GM18867 (cell line): ENCODE measurements around the gene RLF.
"Not testable (repeated sequence)": the region's sequence is repeated elsewhere in the genome, so short reads cannot be mapped to it uniquely, and the experiment has no call there.

ENCODE experiments used
- ATAC-seq: cut with Tn5 transposase; IDR thresholded peaks from one replicate; pipeline ENCODE4 v1.9.1; 2021; ENCODE audit warnings: mild to moderate bottlenecking, moderate library complexity; ENCODE audit not compliant: unreplicated experiment

The RLF gene

DNA sequence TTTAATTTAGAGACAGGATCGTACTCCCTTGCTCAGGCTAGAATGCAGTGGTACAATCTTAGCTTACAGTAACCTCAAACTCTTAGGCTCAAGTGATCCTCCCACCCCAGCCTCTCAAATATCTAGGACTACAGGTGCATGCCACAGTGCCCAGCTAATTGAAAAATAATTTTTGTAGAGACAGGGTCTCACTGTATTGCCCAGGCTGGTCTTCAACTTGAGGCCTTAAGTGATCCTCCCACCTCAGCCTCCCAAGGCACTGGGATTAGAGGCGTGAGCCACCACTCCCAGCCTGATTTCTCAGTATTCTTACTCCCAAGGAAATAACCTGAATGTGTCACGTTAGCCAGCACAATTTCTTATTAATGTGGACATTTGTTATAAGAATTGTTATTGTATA, 9.8 kb downstream of the RLF start:
- no peak for ATAC-seq

DNA sequence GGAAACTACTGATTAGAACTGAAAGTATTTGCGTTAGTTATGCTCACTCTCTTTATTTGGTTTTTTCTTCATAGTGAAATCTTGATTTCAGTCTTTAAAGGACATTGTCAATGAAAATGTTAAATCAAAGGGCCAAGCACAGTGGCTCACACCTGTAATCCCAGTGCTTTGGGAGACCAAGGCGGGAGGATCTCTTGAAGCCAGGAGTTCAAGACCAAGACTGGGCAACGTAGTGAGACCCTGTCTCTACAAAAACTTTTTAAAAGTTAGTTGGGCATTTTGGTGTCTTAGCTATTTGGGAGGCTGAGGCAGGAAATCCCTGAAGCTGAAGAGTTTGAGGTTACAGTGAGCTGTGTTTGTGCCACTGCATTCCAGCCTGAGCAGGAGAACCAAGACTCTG, 13.6 kb downstream of the RLF start:
- ATAC-seq: no peak

DNA sequence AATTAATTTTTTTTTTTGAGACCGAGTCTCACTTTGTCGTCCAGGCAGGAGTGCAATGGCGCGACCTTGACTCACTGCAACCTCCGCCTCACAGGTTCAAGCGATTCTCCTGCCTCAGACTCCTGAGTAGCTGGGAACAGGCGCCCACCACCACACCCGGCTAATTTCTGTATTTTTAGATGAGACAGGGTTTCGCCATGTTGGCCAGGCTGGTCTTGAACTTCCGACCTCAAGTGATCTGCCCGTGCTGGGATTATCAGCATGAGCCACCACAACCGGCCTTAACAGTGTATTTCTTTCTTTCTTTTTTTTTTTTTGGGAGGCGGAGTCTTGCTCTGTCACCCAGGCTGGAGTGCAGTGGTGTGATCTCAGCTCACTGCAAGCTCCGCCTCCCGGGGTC, 15.8 kb downstream of the RLF start:
- not testable (repeated sequence) for ATAC-seq

DNA sequence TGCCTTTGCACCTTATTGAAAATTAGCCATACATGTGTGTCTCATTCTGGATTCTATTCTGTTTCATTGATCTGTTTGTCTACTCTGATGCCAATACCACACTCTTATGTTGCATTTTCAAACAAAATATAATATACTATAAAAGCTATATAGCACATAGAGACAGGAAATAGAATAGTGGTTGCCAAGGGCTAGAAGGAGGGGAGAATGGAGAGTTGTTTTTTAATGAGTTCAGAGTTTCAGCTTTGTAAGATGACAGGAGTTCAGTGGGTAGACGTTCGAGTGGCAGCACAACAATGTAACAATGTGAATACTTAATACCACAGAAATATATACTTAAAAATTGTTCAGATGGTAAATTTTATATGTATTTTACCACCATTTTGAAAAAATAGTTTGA, 17.0 kb downstream of the RLF start:
- ATAC-seq: no peak

DNA sequence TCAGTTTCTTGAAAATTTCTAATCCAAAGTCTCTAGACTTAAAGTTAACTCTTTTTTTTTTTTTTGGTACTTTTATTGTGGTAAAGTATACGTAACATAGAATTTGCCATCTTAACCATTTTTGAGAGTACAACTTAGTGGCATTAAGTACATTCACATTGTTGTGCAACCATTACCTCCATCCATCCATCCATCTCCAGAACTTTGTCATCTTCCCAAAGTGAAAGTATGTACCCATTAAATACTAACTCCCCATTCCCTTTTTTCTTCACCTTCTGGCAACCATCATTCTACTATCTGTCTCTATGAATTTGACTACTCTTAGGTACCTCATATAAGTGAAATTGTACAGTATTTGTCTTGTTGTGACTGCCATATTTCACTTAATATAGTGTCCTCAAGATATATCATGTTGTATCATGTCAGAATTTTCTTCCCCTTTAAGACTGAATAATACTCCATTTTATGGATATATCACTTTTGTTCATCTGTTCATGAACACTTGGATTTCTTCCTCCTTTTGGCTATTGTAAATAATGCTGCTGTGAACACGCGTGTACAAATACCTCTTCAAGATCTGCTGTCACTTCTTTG, 18.4 kb downstream of the RLF start:
- no peak for ATAC-seq

DNA sequence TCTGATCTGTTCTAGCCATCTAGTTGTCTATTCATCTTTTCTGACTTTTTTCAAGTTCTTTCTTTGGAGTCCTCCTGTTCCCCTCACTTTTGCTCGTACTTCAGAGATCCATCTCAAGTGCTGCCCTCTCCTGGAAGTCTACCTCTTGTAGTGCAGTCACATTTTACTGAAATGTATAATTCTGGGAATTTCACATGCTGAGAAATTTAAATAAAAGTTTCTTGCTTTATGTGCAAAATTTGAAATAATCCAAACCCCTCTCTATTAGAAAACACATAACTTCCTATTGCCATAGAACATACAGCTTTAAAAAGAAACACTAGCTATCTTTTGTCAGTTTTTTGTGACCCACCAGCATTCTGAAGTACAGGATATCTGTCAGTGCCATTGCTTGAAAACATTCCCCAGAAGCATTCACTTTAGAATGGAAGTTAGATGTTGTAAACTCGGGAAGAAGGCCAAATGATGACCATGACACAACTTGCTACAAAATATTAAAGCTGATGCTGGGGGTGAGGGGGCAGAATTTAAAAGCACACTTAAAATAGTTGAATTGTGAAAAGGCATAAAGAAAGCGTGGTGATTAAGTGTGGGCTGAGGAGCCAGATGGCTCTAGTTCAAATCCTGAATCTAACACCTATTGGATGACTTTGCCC, 22.0 kb downstream of the RLF start:
- no peak for ATAC-seq

DNA sequence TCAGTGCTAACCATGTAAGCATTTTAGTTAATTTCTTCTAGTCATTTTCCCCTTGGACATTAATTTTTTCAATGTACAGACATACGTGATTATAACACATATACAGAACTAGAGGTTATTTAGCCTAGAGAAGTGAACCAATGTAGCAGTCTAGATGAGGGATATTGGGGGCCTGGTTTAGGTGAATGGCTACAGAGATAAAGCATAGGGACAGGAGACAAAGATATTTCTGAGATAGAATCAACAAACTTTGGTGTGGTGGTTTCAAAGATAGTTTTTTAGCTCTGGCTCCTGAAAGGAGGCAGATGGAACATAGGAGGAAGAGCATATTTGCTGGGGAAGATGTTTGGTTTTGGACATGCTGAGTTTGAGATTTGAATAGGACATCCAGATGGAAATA, 23.0 kb downstream of the RLF start:
- no peak for ATAC-seq

DNA sequence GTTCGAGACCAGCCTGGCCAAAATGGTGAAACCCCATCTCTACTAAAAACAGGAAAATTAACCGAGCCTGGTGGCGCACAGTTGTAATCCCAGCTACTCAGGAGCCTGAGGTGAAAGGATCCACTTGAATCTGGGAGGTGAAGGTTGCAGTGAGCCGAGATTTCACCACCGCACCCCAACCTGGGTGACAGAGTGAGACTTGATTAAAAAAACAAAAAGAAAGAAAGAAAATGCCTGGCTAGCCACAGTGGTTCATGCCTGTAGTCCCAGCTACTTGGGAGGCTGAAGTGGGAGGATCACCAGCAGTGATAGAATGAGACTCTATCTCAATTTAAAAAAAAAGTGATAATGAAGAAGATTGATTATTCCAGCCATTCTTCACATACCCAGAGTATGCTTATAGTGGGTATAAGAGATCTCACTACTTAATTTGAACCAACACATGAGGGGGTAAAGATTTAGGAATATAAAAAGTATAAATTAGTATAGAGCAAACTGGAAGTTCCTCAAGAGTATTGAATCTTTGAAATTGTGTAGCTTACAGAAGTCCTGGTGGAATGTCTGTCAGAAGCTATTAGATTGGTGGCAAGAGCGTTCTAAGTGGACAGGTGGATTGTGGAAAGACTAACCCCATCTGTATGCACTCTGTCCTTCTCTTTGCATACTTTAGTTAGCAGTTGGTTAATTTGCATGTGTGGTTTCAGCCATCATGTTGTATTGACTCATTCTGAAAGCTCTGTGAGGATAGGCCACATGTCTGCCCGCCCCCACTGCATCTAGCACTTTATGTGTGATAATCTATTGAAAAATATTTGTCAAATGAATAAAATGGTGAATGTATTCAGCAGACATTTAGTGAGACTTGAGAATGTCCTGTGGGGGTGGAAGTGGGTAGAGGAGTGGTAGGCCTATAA, 25.0 kb downstream of the RLF start:
- peak; percentile 98 for ATAC-seq

DNA sequence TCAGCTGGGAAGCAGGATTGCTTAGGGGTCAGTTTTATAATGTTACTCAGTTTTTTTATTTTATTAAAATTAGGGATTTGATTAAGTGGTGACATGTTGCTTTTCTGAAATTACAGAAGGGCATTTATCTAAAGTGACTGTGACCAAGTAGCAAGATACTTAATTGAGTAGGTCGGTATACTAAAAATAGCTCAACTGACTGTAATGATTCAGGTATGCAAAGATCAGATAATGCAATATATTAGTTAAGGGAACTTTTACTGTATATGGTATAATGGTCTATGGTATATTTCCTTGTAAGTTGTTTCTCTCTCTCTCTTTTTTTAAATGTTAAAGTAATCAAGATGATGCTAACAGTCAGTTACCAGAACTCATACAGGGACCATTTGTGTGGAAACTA, 26.2 kb downstream of the RLF start:
- no peak for ATAC-seq

DNA sequence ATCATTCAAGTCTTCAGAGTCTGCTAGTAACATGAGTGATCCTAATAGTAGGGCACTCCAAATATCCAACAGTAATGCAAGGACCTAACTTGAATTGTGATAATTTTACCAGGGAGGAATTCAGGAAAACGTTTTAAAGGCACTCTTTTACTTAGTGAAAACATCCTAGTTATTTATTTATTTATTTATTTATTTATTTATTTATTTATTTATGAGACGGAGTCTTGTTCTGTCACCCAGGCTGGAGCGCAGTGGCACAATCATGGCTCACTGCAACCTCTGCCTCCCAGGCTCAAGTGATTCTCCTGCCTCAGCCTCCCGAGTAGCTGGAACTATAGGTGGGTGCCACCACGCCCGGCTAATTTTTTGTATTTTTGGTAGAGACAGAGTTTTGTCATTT, 33.5 kb downstream of the RLF start:
- ATAC-seq: not testable (repeated sequence)

DNA sequence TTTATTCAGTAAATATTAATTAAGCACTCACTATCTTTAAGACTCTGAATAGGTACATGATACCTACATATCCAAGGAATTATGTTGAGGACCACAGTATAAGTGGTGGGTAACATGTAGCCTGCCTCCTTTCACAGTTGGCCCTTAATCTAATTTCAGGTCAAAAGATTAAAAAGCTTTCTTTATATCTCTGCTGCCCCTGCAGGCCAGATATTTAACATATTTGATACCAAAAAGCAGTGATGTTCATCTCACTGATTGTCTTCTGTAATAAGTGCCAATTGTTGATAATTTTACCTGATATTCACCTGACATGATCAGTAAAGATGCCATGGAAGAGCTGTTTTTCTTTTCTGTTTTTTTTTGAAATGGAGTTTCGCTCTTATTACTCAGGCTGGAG, 36.5 kb downstream of the RLF start:
- ATAC-seq: no peak

DNA sequence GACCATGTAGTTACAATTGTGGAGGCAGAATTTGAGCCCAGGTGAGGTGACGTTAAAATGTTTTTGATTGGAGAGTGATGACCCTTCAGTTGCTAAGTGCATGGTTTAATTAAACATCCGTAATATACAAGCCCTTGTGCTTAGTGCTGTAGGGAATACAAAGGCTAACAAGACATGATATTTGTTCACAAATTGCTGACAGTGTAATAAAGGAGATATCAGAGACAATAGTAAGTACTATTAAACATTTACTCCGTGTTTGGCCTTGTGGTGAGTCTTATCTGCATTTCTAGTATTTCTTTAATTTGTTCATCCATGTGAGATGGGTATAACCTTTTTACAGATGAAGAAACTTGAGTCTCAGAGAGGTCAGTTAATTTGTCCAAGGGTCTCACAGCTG, 37.9 kb downstream of the RLF start:
- ATAC-seq: no peak

DNA sequence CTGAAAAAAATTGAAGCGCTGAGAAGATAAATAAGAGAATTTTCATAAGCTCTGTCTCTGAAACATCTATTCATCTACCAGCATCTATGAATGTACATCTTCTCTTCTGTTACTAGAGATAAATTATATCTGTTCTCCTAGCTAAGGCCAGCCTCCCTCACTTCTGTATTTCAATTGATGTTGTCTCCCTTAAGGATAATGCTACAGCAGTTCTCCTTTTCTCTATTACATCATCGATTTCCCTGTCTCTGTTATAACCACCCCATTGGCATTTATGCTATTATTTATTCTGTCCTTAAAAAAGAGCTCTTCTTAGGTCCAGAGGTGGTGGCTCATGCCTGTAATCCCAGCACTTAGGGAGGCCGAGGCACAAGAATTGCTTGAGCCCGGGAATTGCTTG, 43.7 kb downstream of the RLF start:
- ATAC-seq: no peak

DNA sequence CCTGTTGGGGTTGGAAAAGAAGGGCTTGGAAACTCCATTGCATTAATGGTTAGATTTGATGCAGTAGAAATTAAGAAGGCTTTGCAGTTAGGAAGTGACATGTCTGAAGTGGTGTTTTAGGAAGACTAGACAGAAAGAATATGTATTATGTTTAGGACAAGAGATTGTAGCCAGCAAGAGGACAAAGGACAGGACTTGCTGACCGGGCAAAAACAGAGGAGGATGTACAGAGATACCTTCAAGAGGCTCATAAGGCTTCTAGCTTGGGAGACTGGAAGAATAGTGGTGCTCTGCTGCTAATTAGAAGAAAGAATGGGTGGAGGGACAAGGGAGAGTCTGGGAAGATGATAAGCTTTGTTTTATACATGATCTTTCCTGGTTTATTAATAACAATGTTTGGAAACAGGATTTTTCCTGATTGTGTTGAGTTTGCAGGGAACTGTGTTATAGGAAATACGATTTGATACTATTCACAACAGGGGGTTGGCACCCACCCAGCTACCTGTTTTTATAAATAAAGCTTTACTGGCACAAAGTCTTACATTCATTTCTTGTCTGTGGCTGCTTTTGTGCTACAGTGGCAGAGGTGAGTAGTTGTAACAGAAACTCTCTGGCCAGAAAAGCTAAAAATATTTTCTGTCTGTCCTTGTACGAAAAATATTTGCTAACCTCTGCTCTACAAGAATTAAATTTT, 49.5 kb downstream of the RLF start:
- ATAC-seq: no peak

DNA sequence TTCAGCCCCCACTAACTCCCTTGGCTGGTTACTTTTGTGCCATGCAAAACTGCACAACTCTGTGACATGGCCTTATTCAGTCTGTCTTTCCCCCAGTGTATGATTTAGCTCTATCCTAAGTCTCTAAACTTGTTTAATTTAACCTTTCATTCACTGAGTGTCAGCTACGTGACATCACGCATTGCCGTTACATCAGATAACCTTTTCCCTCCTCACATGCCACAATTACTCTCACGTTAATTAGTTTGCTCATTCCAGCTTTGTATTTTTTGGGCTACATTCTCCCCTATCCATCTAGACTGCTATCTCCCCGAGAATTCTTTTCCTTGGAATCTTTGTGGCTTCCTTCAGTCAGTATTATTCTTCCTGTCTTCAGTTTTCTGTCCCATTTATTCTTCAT, 57.1 kb downstream of the RLF start:
- ATAC-seq: no peak

DNA sequence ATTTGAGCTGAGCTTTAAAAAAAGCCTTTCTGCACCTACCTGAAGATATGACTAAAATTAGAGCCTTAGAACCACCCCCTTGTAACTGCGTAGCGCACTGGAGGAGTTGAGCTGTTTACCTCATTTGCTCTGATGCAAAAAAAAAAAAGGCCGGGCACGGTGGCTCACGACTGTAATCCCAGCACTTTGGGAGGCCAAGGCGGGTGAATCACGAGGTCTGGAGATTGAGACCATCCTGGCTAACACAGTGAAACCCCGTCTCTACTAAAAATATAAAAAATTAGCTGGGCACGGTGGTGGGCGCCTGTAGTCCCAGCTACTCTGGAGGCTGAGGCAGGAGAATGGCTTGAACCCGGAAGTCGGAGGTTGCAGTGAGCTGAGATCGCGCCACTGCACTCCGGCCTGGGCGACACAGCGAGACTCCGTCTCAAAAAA, 60.3 kb downstream of the RLF start:
- not testable (repeated sequence) for ATAC-seq

DNA sequence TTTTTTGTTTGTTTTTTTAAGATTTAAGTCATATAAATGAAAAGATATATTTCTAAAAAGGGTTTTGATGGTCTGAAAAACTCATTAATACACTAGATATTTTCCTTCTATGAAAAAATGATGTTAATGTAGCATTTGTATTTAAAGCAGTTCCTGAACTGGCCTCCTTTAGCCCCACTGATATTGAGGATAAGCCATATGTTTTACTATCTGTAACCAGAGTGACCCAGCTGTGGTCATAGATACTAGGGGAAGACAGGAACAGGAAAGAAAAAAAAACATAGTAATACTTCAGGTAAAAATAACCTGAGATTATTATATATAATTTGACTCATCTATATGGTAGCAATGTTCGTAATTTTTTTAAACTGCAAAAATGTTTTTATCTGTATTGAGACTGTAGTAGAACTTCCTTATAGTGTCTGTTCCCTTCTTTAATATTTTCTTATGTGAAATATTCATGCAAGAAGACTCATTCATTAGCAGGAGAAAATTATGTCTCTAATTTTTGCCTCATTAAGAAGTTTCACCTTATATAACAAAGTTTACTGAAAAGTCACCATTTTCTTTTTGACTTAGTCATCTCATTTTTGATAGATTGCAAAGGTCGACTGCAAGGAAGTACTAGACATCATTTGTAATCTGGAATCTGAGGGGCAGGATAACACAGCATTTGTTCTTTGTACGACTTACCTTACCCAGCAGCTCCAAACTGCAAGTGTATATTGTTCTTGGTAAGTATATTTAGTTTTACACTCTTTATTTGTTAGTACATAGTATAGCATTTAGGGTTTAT, 61.0 kb downstream of the RLF start:
- ATAC-seq: no peak

DNA sequence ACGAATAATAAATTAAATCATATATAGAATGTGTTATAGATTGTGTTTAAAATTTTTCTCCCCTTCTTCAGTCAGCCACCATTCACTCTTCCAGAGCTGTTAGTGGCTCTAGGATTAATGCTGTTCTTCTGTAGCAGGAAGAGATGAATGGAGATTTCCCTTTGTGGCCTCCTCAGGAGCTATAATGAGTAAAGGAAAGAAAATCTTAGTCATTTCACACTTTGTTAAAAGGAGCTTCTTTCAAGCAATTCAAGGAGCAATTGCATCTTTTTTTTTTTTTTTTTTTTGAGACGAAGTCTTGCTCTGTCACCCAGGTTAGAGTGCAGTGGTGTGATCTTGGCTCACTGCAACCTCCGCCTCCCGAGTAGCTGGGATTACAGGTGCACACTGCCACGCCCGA, 62.9 kb downstream of the RLF start:
- no peak for ATAC-seq

DNA sequence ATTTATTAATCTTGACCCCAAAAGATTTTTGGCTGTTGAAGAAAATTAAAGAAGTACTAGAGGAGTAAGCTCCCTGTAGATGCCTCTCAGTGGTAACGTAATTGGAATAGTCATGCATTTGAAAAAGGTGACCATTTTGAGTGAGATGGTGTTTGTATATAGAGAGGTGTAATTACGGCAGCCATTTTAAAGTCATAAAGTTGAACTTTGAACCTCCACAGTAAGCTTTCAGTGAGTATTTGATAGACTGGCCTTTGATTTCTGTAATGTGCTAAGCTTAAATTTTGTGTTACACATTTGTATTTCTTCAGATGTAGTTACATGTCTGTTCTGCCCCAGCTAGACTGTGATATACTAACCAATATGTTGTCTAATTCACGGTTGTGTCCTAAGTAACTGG, 65.0 kb downstream of the RLF start:
- ATAC-seq: no peak

DNA sequence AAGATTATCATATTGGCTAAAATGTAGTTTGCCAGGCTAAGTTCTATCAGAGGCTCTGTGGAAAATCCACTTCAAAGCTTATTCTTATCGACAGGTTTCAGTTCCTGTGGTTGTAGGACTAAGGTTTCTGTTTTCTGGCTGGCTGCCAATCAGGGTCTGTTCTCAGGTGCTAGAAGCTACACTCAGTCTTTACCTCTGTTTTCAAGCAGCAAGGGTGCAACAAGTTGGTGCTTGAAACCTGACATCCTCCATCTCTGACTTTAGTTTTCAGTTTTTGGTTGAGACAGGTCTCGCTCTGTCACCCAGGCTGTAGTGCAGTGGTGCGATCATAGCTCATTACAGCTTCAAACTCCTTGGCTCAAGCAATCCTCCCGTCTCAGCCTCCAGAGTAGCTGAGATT, 71.3 kb downstream of the RLF start:
- ATAC-seq: peak; percentile 87

DNA sequence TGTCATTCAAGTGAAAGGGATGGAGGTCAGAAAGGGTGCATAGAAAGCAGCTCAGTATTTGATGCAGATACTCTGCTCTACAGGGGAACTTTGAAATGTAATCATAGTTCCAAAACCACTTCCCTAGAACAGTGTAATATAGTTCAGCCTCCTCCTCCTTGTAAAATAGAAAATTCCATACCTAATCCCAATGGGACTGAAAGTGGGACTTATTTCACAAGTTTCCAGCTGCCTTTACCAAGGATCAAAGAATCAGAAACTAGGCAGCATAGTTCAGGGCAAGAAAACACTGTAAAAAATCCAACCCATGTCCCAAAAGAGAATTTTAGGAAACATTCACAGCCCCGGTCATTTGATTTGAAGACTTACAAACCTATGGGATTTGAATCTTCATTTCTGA, 78.4 kb downstream of the RLF start:
- no peak for ATAC-seq
